Duodenal mucosa (tissue), 2 donors: ENCODE data around the gene SLC24A3.

ENCODE experiments used
- H3K27ac ChIP-seq: one replicate; pipeline ENCODE4 v1.7.0; 2013; ENCODE audit warnings: low read depth, low read length
- H3K27me3 ChIP-seq, 2 donors: one replicate each; pipeline ENCODE4 v1.7.0; 2013; ENCODE audit warnings: low read length in 2 of 2, control low read depth in 1 of 2; ENCODE audit not compliant: insufficient read depth in 2 of 2, control insufficient read depth in 1 of 2
- H3K36me3 ChIP-seq, 2 donors: one replicate each; pipeline ENCODE4 v1.7.0; 2013; ENCODE audit warnings: low read length in 2 of 2, control low read depth in 1 of 2; ENCODE audit not compliant: insufficient read depth in 2 of 2, control insufficient read depth in 1 of 2
- H3K4me1 ChIP-seq, 2 donors: one replicate each; pipeline ENCODE4 v1.7.0; 2013; ENCODE audit warnings: low read length in 2 of 2, control low read depth in 1 of 2; ENCODE audit not compliant: insufficient read depth in 2 of 2, control insufficient read depth in 1 of 2
- H3K4me3 ChIP-seq, 2 donors: one replicate each; pipeline ENCODE4 v1.7.0; 2013; ENCODE audit warnings: low read length in 2 of 2, low read depth in 1 of 2
- H3K9ac ChIP-seq, 2 donors: one replicate each; pipeline ENCODE4 v1.7.0; 2013; ENCODE audit warnings: low read length in 2 of 2, low read depth in 1 of 2
- H3K9me3 ChIP-seq, 2 donors: one replicate each; pipeline ENCODE4 v1.7.0; 2013; ENCODE audit warnings: low read length in 2 of 2, control low read depth in 1 of 2; ENCODE audit not compliant: control insufficient read depth in 1 of 2

The SLC24A3 gene

GRCh38 chr20:19642860-19643259 lies 430.4 kb downstream of the SLC24A3 start:
- H3K4me1 ChIP-seq: no peaks in the 10 kb centered on the region
- H3K36me3 ChIP-seq: no peaks in the 10 kb centered on the region
- no peak overlapping the region for H3K9ac ChIP-seq
- H3K9me3 ChIP-seq: no peaks in the 10 kb centered on the region
- no peak overlapping the region for H3K27ac ChIP-seq
- H3K4me3 ChIP-seq: no peak overlapping the region
- no peaks in the 10 kb centered on the region for H3K27me3 ChIP-seq

GRCh38 chr20:19644085-19644484 lies 431.6 kb downstream of the SLC24A3 start:
- no peaks in the 10 kb centered on the region for H3K27me3 ChIP-seq
- H3K27ac ChIP-seq: no peak overlapping the region

DNA sequence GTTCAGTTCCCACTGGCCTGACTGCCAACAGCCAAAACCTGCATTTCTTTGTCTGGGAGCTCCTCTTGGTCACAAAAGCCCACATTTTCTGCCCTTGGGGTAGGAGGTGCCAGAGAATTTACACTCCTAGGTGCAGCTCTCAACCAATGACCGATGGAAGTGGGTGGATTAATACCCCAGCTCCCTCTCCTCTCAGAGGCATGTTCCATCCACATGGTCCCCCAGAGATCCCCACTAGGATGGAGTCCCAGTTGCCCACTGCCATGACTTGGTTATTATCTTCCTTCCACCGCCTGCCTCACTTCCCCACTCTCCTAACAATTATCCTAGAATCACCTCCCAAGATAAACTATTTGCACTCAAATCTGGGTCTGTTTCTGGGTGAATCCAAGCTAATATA lies 434.5 kb downstream of the SLC24A3 start:
- Histone ChIP-seq H3K4me1 (no peaks in the 10 kb centered on the region), H3K9ac (no peak overlapping the region), H3K36me3 (no peaks in the 10 kb centered on the region), H3K4me3 (no peak overlapping the region), H3K27ac (no peak overlapping the region), H3K27me3 (no peaks in the 10 kb centered on the region), H3K9me3 (no peaks in the 10 kb centered on the region)

More at GRCh38 chr20:19644085-19644484, 431.6 kb downstream of the SLC24A3 start:
- no peaks in the 10 kb centered on the region for H3K4me1 ChIP-seq
- no peaks in the 10 kb centered on the region for H3K9me3 ChIP-seq
- no peaks in the 10 kb centered on the region for H3K36me3 ChIP-seq
- H3K9ac ChIP-seq: no peak overlapping the region
- H3K4me3 ChIP-seq: no peak overlapping the region

DNA sequence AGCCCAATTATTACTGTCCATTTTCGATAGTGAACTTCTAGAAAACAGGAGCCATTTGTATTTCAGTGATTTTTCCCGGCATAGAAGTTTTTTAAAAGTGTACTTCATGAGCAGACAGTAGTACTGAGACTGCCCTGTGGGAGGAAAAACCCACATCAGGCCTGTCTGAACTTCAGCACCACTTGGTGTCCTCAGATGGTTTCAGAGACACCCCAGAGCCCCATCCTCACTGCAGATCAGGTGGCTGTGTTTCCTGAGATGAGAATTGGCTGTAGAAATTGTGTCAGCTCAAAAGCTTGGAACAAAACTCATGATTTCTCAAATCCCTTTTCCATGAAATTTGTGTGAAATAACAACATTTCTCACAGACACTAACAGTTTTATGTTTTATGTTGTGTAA lies 435.6 kb downstream of the SLC24A3 start:
- Histone ChIP-seq H3K27me3 (no peaks in the 10 kb centered on the region), H3K27ac (no peak overlapping the region), H3K4me1 (no peaks in the 10 kb centered on the region), H3K9ac (no peak overlapping the region), H3K4me3 (no peak overlapping the region), H3K36me3 (no peaks in the 10 kb centered on the region), H3K9me3 (no peaks in the 10 kb centered on the region)

DNA sequence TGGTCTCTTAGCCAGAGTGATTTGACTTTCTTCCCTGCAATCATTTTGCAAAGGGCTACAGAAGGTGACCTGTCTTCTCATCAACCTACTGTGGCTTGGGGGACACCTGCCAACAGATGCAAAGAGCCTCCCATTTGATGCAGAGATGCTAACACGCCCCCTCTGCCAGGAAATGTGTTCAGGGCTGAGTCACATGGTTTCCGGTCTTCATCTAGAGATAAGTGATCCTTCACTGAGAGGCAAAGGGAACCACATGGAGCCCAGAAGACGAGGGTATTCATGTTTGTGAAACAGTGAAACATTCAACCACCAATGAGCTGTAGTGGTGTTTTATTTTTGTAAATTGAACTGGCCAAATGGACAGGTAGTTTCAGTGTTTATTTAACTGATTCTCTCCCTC lies 436.6 kb downstream of the SLC24A3 start:
- H3K9ac ChIP-seq: no peak overlapping the region
- H3K27ac ChIP-seq: no peak overlapping the region
- H3K9me3 ChIP-seq: no peaks in the 10 kb centered on the region
- H3K36me3 ChIP-seq: no peaks in the 10 kb centered on the region
- no peaks in the 10 kb centered on the region for H3K27me3 ChIP-seq
- no peaks in the 10 kb centered on the region for H3K4me1 ChIP-seq
- no peak overlapping the region for H3K4me3 ChIP-seq

DNA sequence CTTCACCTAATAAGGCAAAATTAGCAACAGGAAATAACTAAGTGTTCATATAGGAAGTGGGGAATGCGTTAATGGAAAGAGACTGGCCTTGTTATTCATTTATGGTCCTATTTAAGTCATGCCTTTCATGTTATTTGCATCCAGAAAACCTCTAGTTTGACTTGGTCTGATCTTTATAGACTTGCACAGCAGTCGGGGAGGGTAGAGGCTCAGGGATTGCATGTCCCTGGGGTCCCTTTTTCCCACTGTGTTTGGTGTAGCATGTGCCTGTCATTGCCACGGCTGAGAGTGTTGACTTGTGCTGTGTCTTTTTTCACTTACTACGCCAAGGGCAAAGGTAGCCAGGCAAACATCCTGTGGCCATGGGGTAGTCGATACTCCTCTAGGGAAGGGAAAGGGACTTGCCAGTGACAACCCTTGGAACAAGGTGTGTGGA lies 440.2 kb downstream of the SLC24A3 start:
- Histone ChIP-seq H3K4me1 (no peaks in the 10 kb centered on the region), H3K4me3 (no peak overlapping the region), H3K9ac (no peak overlapping the region), H3K27me3 (peaks cover 0 to 3% of the 10 kb centered on the region in 2 donors), H3K36me3 (no peaks in the 10 kb centered on the region), H3K27ac (no peak overlapping the region), H3K9me3 (no peaks in the 10 kb centered on the region)

- H3K9ac ChIP-seq: no peak overlapping the region
- no peaks in the 10 kb centered on the region for H3K4me1 ChIP-seq
- H3K4me3 ChIP-seq: no peak overlapping the region
- peaks cover 0 to 6% of the 10 kb centered on the region in 2 donors for H3K27me3 ChIP-seq
- H3K27ac ChIP-seq: no peak overlapping the region
- H3K9me3 ChIP-seq: no peaks in the 10 kb centered on the region
- no peaks in the 10 kb centered on the region for H3K36me3 ChIP-seq
Measured at GRCh38 chr20:19653327-19653726, 440.9 kb downstream of the SLC24A3 start.

DNA sequence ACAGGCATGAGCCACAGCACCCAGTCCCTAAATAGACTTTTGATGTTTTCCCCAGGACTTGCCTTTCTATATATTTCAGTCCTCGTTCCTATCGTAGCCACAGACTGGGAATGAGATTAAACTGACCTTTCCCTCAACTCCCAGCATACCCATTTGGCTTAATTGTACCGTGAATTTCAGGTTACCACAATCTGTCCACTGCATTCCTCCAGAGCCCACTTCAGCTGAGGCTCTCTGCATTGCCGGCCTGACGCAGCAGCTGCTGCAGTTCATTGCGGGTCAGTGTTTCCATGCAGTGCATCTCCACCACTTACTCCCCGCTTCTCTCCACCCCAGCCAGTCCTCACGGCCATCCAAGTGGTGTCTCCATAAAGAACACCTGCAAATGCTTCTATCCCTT lies 442.5 kb downstream of the SLC24A3 start:
- Histone ChIP-seq H3K27ac (no peak overlapping the region), H3K36me3 (no peaks in the 10 kb centered on the region), H3K9me3 (no peaks in the 10 kb centered on the region), H3K27me3 (peaks cover 0 to 6% of the 10 kb centered on the region in 2 donors), H3K4me3 (no peak overlapping the region), H3K4me1 (no peaks in the 10 kb centered on the region), H3K9ac (no peak overlapping the region)

DNA sequence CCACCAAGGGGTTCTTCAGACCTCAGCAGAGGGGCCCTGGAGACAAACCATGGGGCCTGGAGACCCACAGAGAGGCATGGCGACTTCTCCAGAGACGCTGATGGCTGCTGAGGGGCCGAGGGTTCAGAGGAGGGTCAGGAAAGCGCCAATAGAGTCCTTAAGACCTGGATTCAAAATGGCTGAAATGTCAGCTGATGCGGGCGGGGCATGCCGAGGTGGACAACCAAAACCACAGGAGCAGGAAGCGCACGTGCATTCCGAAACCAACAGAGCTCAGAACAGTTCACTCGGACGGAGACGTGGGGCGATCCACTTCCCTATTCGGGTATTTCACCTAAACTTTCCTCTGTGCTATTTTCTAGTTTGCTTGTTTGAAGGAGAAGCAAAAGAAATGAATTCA lies 445.7 kb downstream of the SLC24A3 start:
- Histone ChIP-seq H3K27ac (no peak overlapping the region), H3K4me3 (peak overlapping the region in 1 of 2 donors; percentile 21), H3K27me3 (peaks cover 0 to 8% of the 10 kb centered on the region in 2 donors), H3K9ac (no peak overlapping the region), H3K36me3 (no peaks in the 10 kb centered on the region), H3K4me1 (no peaks in the 10 kb centered on the region), H3K9me3 (no peaks in the 10 kb centered on the region)

DNA sequence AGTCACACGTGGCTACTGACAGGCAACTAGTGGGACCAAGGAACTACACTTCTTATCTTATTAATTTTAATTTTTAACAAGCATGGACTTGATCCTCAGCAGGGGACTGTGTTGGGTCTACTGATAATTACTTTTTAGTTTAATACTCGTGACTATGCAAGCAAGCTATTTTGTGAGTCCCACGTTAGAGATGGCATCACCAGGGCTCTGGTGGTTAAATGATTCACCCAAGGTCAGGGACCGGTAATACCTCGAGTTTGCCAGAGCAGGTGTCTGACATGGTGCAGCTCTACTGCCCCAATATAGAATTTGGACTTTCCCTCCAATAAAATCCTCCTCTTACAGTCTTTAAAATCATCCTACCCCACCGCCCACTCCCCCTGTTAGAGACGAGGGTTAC lies 447.0 kb downstream of the SLC24A3 start:
- H3K36me3 ChIP-seq: no peaks in the 10 kb centered on the region
- no peaks in the 10 kb centered on the region for H3K9me3 ChIP-seq
- no peaks in the 10 kb centered on the region for H3K4me1 ChIP-seq
- no peak overlapping the region for H3K27ac ChIP-seq
- no peak overlapping the region for H3K4me3 ChIP-seq
- H3K27me3 ChIP-seq: peaks cover 0 to 8% of the 10 kb centered on the region in 2 donors
- no peak overlapping the region for H3K9ac ChIP-seq

- no peak overlapping the region for H3K9ac ChIP-seq
- no peak overlapping the region for H3K27ac ChIP-seq
- H3K27me3 ChIP-seq: peaks cover 0 to 8% of the 10 kb centered on the region in 2 donors
- H3K4me3 ChIP-seq: no peak overlapping the region
- no peaks in the 10 kb centered on the region for H3K9me3 ChIP-seq
- no peaks in the 10 kb centered on the region for H3K4me1 ChIP-seq
- no peaks in the 10 kb centered on the region for H3K36me3 ChIP-seq
Measured at GRCh38 chr20:19660808-19661378, 448.5 kb downstream of the SLC24A3 start.
